Measurements from ENCODE around the gene DNAJB2. TPM values are rescaled to one million over a fixed set of nuclear protein-coding genes. Genes with fewer than 3 reads are reported as not detected.

DNAJB2 gene
- 18.5 TPM for polyA plus RNA-seq (2013, experiment 1 of 2)
- 19.0 TPM for polyA plus RNA-seq (2013, experiment 2 of 2)

- H3K36me3 ChIP-seq (ENCODE audit: insufficient read depth, low read length): peaks cover 13% of the 10 kb centered on the region
- no peaks in the 10 kb centered on the region for H3K27me3 ChIP-seq (ENCODE audit: insufficient read depth, low read length)
- WGBS: under 1% methylated on average over 65 of the region's 65 CpGs
- H3K4me1 ChIP-seq (ENCODE audit: insufficient read depth, low read length): peaks cover 17% of the 10 kb centered on the region
- peak within 1 kb of the TSS; percentile 32 for H3K9ac ChIP-seq (ENCODE audit: low read depth, low read length)
- H3K9me3 ChIP-seq (ENCODE audit: insufficient read depth, low read depth, low read length): no peaks in the 10 kb centered on the region
- H3K27ac ChIP-seq (ENCODE audit: low read depth, low read length): peak within 1 kb of the TSS; percentile 75; the same call in 1 of the 2 replicates
- peak within 1 kb of the TSS; percentile 62 for H3K4me3 ChIP-seq (ENCODE audit: low read length)
Observed at GRCh38 chr2:219279151-219279915, at the start of gene DNAJB2. DNAJB2 (plus strand) TSS chr2:219279366; CDS start chr2:219279834, 468 bp downstream.

- H3K36me3 ChIP-seq (ENCODE audit: insufficient read depth, low read length): peaks cover 51% of the 10 kb centered on the region
- peak overlapping the region; percentile 82 for H3K9ac ChIP-seq (ENCODE audit: low read depth, low read length)
- peak overlapping the region; percentile 85; the same call in 1 of the 2 replicates for H3K27ac ChIP-seq (ENCODE audit: low read depth, low read length)
- peak overlapping the region; percentile 84 for H3K4me3 ChIP-seq (ENCODE audit: low read length)
- 2% methylated on average over 24 of the region's 24 CpGs for WGBS
- 0 out of 2 replicates have a peak, but pooled peaks cover 5% of the 10 kb centered on the region for H3K4me1 ChIP-seq (ENCODE audit: insufficient read depth, low read length)
- no peaks in the 10 kb centered on the region for H3K27me3 ChIP-seq (ENCODE audit: insufficient read depth, low read length)
- no peaks in the 10 kb centered on the region for H3K9me3 ChIP-seq (ENCODE audit: insufficient read depth, low read depth, low read length)
Observed at GRCh38 chr2:219230059-219230540, 49.1 kb upstream of the DNAJB2 start.

- Histone ChIP-seq H3K36me3 (ENCODE audit: insufficient read depth, low read length) (peaks cover 73% of the 10 kb centered on the region), H3K9me3 (ENCODE audit: insufficient read depth, low read depth, low read length) (no peaks in the 10 kb centered on the region), H3K4me3 (ENCODE audit: low read length) (no peak overlapping the region), H3K4me1 (ENCODE audit: insufficient read depth, low read length) (no peaks in the 10 kb centered on the region), H3K27ac (ENCODE audit: low read depth, low read length) (no peak overlapping the region), H3K9ac (ENCODE audit: low read depth, low read length) (no peak overlapping the region), H3K27me3 (ENCODE audit: insufficient read depth, low read length) (no peaks in the 10 kb centered on the region)
- WGBS: 95% methylated on average over 3 of the region's 3 CpGs
Observed at GRCh38 chr2:219234331-219234730, 44.8 kb upstream of the DNAJB2 start.

GRCh38 chr2:219243291-219243761 lies 35.8 kb upstream of the DNAJB2 start:
- H3K9me3 ChIP-seq (ENCODE audit: insufficient read depth, low read depth, low read length): no peaks in the 10 kb centered on the region
- peaks cover 5% of the 10 kb centered on the region; the same call in 1 of the 2 replicates for H3K4me1 ChIP-seq (ENCODE audit: insufficient read depth, low read length)
- no peaks in the 10 kb centered on the region for H3K27me3 ChIP-seq (ENCODE audit: insufficient read depth, low read length)
- H3K27ac ChIP-seq (ENCODE audit: low read depth, low read length): no peak overlapping the region
- 91% methylated on average over 28 of the region's 28 CpGs for WGBS
- no peak overlapping the region for H3K4me3 ChIP-seq (ENCODE audit: low read length)
- H3K36me3 ChIP-seq (ENCODE audit: insufficient read depth, low read length): peaks cover 14% of the 10 kb centered on the region
- H3K9ac ChIP-seq (ENCODE audit: low read depth, low read length): no peak overlapping the region

DNA sequence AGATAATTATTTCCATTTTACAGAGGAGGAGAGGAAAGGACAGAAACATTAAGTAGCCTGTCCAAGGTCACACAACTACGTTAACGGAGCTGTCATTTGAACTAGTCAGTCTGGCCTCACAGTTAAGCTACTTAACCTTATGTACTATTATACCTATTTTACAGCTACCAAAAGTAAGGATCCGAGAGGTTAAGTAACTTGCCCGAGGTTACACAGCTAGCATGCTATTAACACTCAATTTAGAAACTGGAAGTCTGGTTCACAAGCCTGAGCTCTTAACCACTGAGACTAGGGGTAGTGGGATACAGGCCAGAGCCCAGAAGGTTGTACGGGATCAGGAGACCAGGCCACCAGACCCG lies 34.4 kb upstream of the DNAJB2 start:
- Histone ChIP-seq H3K27ac (ENCODE audit: low read depth, low read length) (peak overlapping the region; percentile 73; the same call in 1 of the 2 replicates), H3K9me3 (ENCODE audit: insufficient read depth, low read depth, low read length) (no peaks in the 10 kb centered on the region), H3K9ac (ENCODE audit: low read depth, low read length) (peak overlapping the region; percentile 81), H3K4me3 (ENCODE audit: low read length) (peak overlapping the region; percentile 74), H3K4me1 (ENCODE audit: insufficient read depth, low read length) (peaks cover 5% of the 10 kb centered on the region; the same call in 1 of the 2 replicates), H3K27me3 (ENCODE audit: insufficient read depth, low read length) (no peaks in the 10 kb centered on the region), H3K36me3 (ENCODE audit: insufficient read depth, low read length) (peaks cover 12% of the 10 kb centered on the region; the same call in 1 of the 2 replicates)
- 46% methylated on average over 6 of the region's 6 CpGs for WGBS

DNA sequence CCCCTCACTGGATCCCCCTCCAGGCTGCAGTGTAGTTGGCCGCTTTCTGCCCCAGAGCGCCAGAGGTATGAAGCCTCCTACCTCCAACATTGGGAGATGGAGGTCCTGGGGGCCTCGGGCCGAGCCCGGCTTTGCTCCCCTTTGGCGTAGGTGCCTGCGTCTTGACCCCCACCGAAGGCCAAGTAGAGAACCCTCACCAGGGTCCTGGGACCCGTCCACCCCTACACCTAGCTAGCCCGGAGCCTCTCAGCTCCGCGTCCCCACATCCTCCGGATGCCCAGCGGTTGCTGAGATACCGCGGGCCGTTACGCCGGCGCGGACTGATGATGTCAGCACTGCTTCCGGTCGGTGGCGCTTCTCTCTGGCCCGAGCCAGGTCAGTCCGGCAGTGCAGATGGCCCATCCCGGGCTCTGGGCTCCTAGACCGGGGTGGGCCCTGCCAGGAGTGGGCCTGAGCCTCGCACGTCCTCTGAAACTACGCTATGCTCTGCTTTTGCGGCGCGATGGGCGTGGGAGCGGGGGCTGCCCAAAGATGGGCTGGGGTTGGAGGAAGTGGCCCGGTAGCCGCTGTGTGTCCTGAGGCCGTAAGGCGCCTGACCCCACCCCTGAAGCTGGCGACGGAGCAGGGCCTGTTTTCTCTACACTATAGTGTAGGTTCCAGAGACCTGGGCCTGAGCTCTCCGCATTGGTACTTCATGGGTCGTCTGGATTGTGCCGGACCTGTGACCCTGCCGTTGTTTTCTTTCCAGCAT lies 33.8 kb upstream of the DNAJB2 start, which contains the start of the genes GLB1L and STK16:
Gene GLB1L (minus strand): TSS at position 297 of the 751 bp plus-strand sequence. CDS start 1,871 bp downstream, outside the sequence.
Gene STK16 (plus strand): TSS at position 332 of the 751 bp plus-strand sequence. CDS start 521 bp downstream, outside the sequence.
- Histone ChIP-seq H3K4me1 (ENCODE audit: insufficient read depth, low read length) (peaks cover 5% of the 10 kb centered on the region; the same call in 1 of the 2 replicates), H3K36me3 (ENCODE audit: insufficient read depth, low read length) (peaks cover 17% of the 10 kb centered on the region; the same call in 1 of the 2 replicates), H3K27me3 (ENCODE audit: insufficient read depth, low read length) (no peaks in the 10 kb centered on the region), H3K9me3 (ENCODE audit: insufficient read depth, low read depth, low read length) (no peaks in the 10 kb centered on the region), H3K9ac (ENCODE audit: low read depth, low read length) (peak within 1 kb of the TSS; percentile 81), H3K27ac (ENCODE audit: low read depth, low read length) (peak within 1 kb of the TSS; percentile 73), H3K4me3 (ENCODE audit: low read length) (peak within 1 kb of the TSS; percentile 74)
- under 1% methylated on average over 46 of the region's 46 CpGs for WGBS

DNA sequence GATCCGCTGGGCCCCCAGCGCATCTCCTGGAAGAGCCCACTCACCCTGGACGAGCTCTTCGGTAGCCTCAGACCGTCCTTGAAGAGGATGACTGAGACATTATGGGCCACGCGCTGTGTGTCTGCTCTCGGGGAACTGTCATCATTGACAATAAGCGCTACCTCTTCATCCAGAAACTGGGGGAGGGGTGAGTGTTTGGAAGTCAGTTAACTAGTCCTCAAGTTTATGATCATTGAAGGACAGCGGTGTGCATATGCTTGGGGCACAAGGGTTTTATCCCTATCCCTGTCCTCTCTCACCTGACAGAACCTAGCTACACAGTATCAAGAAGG lies 33.3 kb upstream of the DNAJB2 start:
- H3K36me3 ChIP-seq (ENCODE audit: insufficient read depth, low read length): peaks cover 21% of the 10 kb centered on the region; the same call in 1 of the 2 replicates
- H3K9me3 ChIP-seq (ENCODE audit: insufficient read depth, low read depth, low read length): no peaks in the 10 kb centered on the region
- peak overlapping the region; percentile 73 for H3K27ac ChIP-seq (ENCODE audit: low read depth, low read length)
- peak overlapping the region; percentile 81 for H3K9ac ChIP-seq (ENCODE audit: low read depth, low read length)
- H3K4me1 ChIP-seq (ENCODE audit: insufficient read depth, low read length): peaks cover 5% of the 10 kb centered on the region; the same call in 1 of the 2 replicates
- no peaks in the 10 kb centered on the region for H3K27me3 ChIP-seq (ENCODE audit: insufficient read depth, low read length)
- 34% methylated on average over 10 of the region's 10 CpGs for WGBS
- peak overlapping the region; percentile 74 for H3K4me3 ChIP-seq (ENCODE audit: low read length)

DNA sequence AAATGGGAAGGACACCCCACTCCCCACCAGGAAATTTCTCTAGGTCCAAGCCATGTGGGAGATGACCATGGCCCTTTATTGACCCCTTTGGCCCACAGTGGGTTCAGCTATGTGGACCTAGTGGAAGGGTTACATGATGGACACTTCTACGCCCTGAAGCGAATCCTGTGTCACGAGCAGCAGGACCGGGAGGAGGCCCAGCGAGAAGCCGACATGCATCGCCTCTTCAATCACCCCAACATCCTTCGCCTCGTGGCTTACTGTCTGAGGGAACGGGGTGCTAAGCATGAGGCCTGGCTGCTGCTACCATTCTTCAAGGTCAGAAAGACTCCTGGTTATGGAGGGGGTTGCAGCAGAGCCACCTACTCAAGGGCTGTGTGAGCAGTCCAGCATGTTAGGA lies 32.6 kb upstream of the DNAJB2 start:
- peaks cover 5% of the 10 kb centered on the region; the same call in 1 of the 2 replicates for H3K4me1 ChIP-seq (ENCODE audit: insufficient read depth, low read length)

GRCh38 chr2:219247678-219248642 lies 31.2 kb upstream of the DNAJB2 start:
- Histone ChIP-seq H3K36me3 (ENCODE audit: insufficient read depth, low read length) (peaks cover 21% of the 10 kb centered on the region; the same call in 1 of the 2 replicates), H3K27ac (ENCODE audit: low read depth, low read length) (no peak overlapping the region), H3K4me3 (ENCODE audit: low read length) (no peak overlapping the region), H3K27me3 (ENCODE audit: insufficient read depth, low read length) (peaks cover 19% of the 10 kb centered on the region), H3K9me3 (ENCODE audit: insufficient read depth, low read depth, low read length) (no peaks in the 10 kb centered on the region), H3K9ac (ENCODE audit: low read depth, low read length) (no peak overlapping the region), H3K4me1 (ENCODE audit: insufficient read depth, low read length) (peaks cover 13% of the 10 kb centered on the region; the same call in 1 of the 2 replicates)
- WGBS: 89% methylated on average over 17 of the region's 17 CpGs

More for the DNA sequence above, 32.6 kb upstream of the DNAJB2 start:
- H3K9me3 ChIP-seq (ENCODE audit: insufficient read depth, low read depth, low read length): no peaks in the 10 kb centered on the region
- 97% methylated on average over 10 of the region's 10 CpGs for WGBS
- H3K27ac ChIP-seq (ENCODE audit: low read depth, low read length): no peak overlapping the region
- H3K27me3 ChIP-seq (ENCODE audit: insufficient read depth, low read length): peaks cover 5% of the 10 kb centered on the region
- H3K9ac ChIP-seq (ENCODE audit: low read depth, low read length): no peak overlapping the region
- H3K36me3 ChIP-seq (ENCODE audit: insufficient read depth, low read length): peaks cover 21% of the 10 kb centered on the region; the same call in 1 of the 2 replicates
- H3K4me3 ChIP-seq (ENCODE audit: low read length): no peak overlapping the region

- Histone ChIP-seq H3K4me3 (ENCODE audit: low read length) (no peak overlapping the region), H3K36me3 (ENCODE audit: insufficient read depth, low read length) (peaks cover 21% of the 10 kb centered on the region; the same call in 1 of the 2 replicates), H3K27me3 (ENCODE audit: insufficient read depth, low read length) (peaks cover 28% of the 10 kb centered on the region), H3K27ac (ENCODE audit: low read depth, low read length) (peak overlapping the region; percentile 34; the same call in 1 of the 2 replicates), H3K4me1 (ENCODE audit: insufficient read depth, low read length) (peaks cover 13% of the 10 kb centered on the region; the same call in 1 of the 2 replicates), H3K9me3 (ENCODE audit: insufficient read depth, low read depth, low read length) (no peaks in the 10 kb centered on the region), H3K9ac (ENCODE audit: low read depth, low read length) (no peak overlapping the region)
- WGBS: 91% methylated on average over 2 of the region's 2 CpGs
Observed at GRCh38 chr2:219248845-219249202, 30.3 kb upstream of the DNAJB2 start.

Data from HUES64 (cell line).